HEK293 (cell line): Measurements from ENCODE around the gene GGTLC2.

Source experiments
- CTCF ChIA-PET: fragments of 350-600 bp; formaldehyde crosslinking; extraction: SDS; loops from one replicate; lab custom pipeline; 2021; ENCODE audit warnings: antibody characterized with exemption; lab: Yijun Ruan, JAX
- POLR2A ChIA-PET: fragments of 300-600 bp; formaldehyde crosslinking; extraction: SDS; loops from one replicate; lab custom pipeline; 2020; ENCODE audit warnings: antibody characterized with exemption, inconsistent platforms; lab: Yijun Ruan, JAX
- H3K27ac ChIP-seq: fragments of 200-500 bp; sonication (Bioruptor generic); 2 replicates; pipeline ENCODE4 v1.5.1; 2014; ENCODE audit warnings: low read depth, low read length, control low read depth, inconsistent platforms; ENCODE audit errors: extremely low read depth
- H3K36me3 ChIP-seq, 2 experiments: fragments of 200-500 bp in 1 of 2; sonication (Bioruptor generic) in 1 of 2; 1 replicate in 1 of 2; 2 replicates in 1 of 2; pipeline ENCODE4 v1.5.1; 2014 to 2017; ENCODE audit warnings: inconsistent platforms in 2 of 2, low read length in 2 of 2; ENCODE audit not compliant: control insufficient read depth in 2 of 2, insufficient read depth in 1 of 2
- H3K4me1 ChIP-seq: fragments of 200-500 bp; sonication (Bioruptor generic); 2 replicates; pipeline ENCODE4 v1.5.1; 2014; ENCODE audit warnings: mild to moderate bottlenecking, low read length, inconsistent platforms; ENCODE audit not compliant: control insufficient read depth, insufficient read depth
- H3K4me3 ChIP-seq: 2 replicates; pipeline ENCODE4 v1.5.1; 2011; ENCODE audit warnings: low read depth, mild to moderate bottlenecking, control low read depth, low read length, moderate library complexity
- H3K9me3 ChIP-seq: fragments of 200-500 bp; sonication (Bioruptor generic); 2 replicates; pipeline ENCODE4 v1.5.1; 2014; ENCODE audit warnings: low read depth, low read length, inconsistent platforms; ENCODE audit not compliant: control insufficient read depth, insufficient read depth
- ELK4 ChIP-seq: IDR thresholded peaks from 2 replicates; pipeline ENCODE4 v1.6.1; 2011; ENCODE audit warnings: mild to moderate bottlenecking, low read depth, low read length, borderline replicate concordance
- GLIS2 ChIP-seq: fragments of 450-650 bp; formaldehyde crosslinking; IDR thresholded peaks from 2 replicates; pipeline ENCODE4 v1.5.1; 2016; ENCODE audit warnings: missing biosample characterization, missing genetic modification characterization
- KLF8 ChIP-seq: fragments of 450-650 bp; formaldehyde crosslinking; IDR thresholded peaks from 2 replicates; pipeline ENCODE4 v1.5.1; 2016; ENCODE audit warnings: missing biosample characterization, missing genetic modification characterization
- KLF9 ChIP-seq: fragments of 450-650 bp; formaldehyde crosslinking; IDR thresholded peaks from 2 replicates; pipeline ENCODE4 v1.5.1; 2016; ENCODE audit warnings: missing biosample characterization, missing genetic modification characterization, low read depth
- REPIN1 ChIP-seq: fragments of 450-650 bp; formaldehyde crosslinking; IDR thresholded peaks from 2 replicates; pipeline ENCODE4 v1.5.1; 2017; ENCODE audit warnings: missing biosample characterization, missing genetic modification characterization, low read depth
- SP3 ChIP-seq: fragments of 450-650 bp; formaldehyde crosslinking; IDR thresholded peaks from 2 replicates; pipeline ENCODE4 v1.5.1; 2016; ENCODE audit warnings: missing biosample characterization, missing genetic modification characterization
- YY1 ChIP-seq: fragments of 450-650 bp; formaldehyde crosslinking; IDR thresholded peaks from 2 replicates; pipeline ENCODE4 v1.5.1; 2018; ENCODE audit warnings: missing biosample characterization, missing genetic modification characterization
- ZIC2 ChIP-seq: fragments of 450-650 bp; formaldehyde crosslinking; IDR thresholded peaks from 2 replicates; pipeline ENCODE4 v1.5.1; 2016; ENCODE audit warnings: missing biosample characterization, missing genetic modification characterization
- ZNF155 ChIP-seq: fragments of 450-650 bp; formaldehyde crosslinking; IDR thresholded peaks from 2 replicates; pipeline ENCODE4 v1.5.1; 2016; ENCODE audit warnings: missing biosample characterization, missing genetic modification characterization
- ZNF157 ChIP-seq: fragments of 450-650 bp; formaldehyde crosslinking; IDR thresholded peaks from 2 replicates; pipeline ENCODE4 v1.5.1; 2016; ENCODE audit warnings: missing biosample characterization, missing genetic modification characterization
- ZNF335 ChIP-seq: fragments of 450-650 bp; formaldehyde crosslinking; conservative IDR thresholded peaks from 2 replicates; pipeline ENCODE4 v1.5.1; 2016; ENCODE audit warnings: missing biosample characterization, missing genetic modification characterization
- ZNF341 ChIP-seq: fragments of 450-650 bp; formaldehyde crosslinking; IDR thresholded peaks from 2 replicates; pipeline ENCODE4; 2016; ENCODE audit warnings: low read depth, missing biosample characterization, missing genetic modification characterization
- ZNF529 ChIP-seq: fragments of 450-650 bp; formaldehyde crosslinking; IDR thresholded peaks from 2 replicates; pipeline ENCODE4 v1.5.1; 2017; ENCODE audit warnings: missing genetic modification characterization, missing biosample characterization; ENCODE audit not compliant: insufficient replicate concordance
- ZNF544 ChIP-seq: fragments of 450-650 bp; formaldehyde crosslinking; IDR thresholded peaks from 2 replicates; pipeline ENCODE4 v1.5.0; 2017; ENCODE audit warnings: missing biosample characterization, missing genetic modification characterization
- ZNF558 ChIP-seq: fragments of 450-650 bp; formaldehyde crosslinking; IDR thresholded peaks from 2 replicates; pipeline ENCODE4 v1.5.1; 2016; ENCODE audit warnings: missing biosample characterization, missing genetic modification characterization
- ZNF658 ChIP-seq: fragments of 450-650 bp; formaldehyde crosslinking; IDR thresholded peaks from 2 replicates; pipeline ENCODE4; 2016; ENCODE audit warnings: missing biosample characterization, missing genetic modification characterization
- ZNF768 ChIP-seq: fragments of 450-650 bp; formaldehyde crosslinking; IDR thresholded peaks from 2 replicates; pipeline ENCODE4 v1.5.1; 2018; ENCODE audit warnings: missing biosample characterization, mild to moderate bottlenecking, missing genetic modification characterization
- ZSCAN5A ChIP-seq: fragments of 450-650 bp; formaldehyde crosslinking; IDR thresholded peaks from 2 replicates; pipeline ENCODE4 v1.5.1; 2016; ENCODE audit warnings: missing biosample characterization, missing genetic modification characterization
- TF ChIP-seq, protein P1 (sequence below): fragments of 450-650 bp; formaldehyde crosslinking; IDR thresholded peaks from 2 replicates; pipeline ENCODE4 v1.5.1; 2017; ENCODE audit warnings: missing biosample characterization, missing genetic modification characterization
- TF ChIP-seq, protein P2 (sequence below): fragments of 450-650 bp; formaldehyde crosslinking; IDR thresholded peaks from 2 replicates; pipeline ENCODE4 v1.5.1; 2017; ENCODE audit warnings: missing biosample characterization, missing genetic modification characterization
- TF ChIP-seq, protein P3 (sequence below): fragments of 450-650 bp; formaldehyde crosslinking; IDR thresholded peaks from 2 replicates; pipeline ENCODE4 v1.5.1; 2016; ENCODE audit warnings: missing biosample characterization, missing genetic modification characterization

Gene GGTLC2

GRCh38 chr22:22655452-22656290 is 11.3 kb downstream of the GGTLC2 start:
- TF ChIP-seq ELK4 (no peak), ZNF157 (tag by site-specific recombination) (no peak), KLF9 (no peak), ZNF341 (tag by site-specific recombination) (no peak), ZNF768 (no peak), ZNF335 (tag by site-specific recombination) (no peak), KLF8 (no peak), SP3 (tag by site-specific recombination) (no peak), ZSCAN5A (no peak), GLIS2 (tag by site-specific recombination) (no peak), ZNF544 (tag by site-specific recombination) (no peak), ZNF558 (tag by site-specific recombination) (no peak), ZIC2 (no peak), REPIN1 (tag by site-specific recombination) (no peak), ZNF529 (tag by site-specific recombination) (no peak), ZNF155 (tag by site-specific recombination) (no peak)
- TF ChIP-seq, protein P1, sequence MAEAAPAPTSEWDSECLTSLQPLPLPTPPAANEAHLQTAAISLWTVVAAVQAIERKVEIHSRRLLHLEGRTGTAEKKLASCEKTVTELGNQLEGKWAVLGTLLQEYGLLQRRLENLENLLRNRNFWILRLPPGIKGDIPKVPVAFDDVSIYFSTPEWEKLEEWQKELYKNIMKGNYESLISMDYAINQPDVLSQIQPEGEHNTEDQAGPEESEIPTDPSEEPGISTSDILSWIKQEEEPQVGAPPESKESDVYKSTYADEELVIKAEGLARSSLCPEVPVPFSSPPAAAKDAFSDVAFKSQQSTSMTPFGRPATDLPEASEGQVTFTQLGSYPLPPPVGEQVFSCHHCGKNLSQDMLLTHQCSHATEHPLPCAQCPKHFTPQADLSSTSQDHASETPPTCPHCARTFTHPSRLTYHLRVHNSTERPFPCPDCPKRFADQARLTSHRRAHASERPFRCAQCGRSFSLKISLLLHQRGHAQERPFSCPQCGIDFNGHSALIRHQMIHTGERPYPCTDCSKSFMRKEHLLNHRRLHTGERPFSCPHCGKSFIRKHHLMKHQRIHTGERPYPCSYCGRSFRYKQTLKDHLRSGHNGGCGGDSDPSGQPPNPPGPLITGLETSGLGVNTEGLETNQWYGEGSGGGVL = no peak
- TF ChIP-seq, protein P2, sequence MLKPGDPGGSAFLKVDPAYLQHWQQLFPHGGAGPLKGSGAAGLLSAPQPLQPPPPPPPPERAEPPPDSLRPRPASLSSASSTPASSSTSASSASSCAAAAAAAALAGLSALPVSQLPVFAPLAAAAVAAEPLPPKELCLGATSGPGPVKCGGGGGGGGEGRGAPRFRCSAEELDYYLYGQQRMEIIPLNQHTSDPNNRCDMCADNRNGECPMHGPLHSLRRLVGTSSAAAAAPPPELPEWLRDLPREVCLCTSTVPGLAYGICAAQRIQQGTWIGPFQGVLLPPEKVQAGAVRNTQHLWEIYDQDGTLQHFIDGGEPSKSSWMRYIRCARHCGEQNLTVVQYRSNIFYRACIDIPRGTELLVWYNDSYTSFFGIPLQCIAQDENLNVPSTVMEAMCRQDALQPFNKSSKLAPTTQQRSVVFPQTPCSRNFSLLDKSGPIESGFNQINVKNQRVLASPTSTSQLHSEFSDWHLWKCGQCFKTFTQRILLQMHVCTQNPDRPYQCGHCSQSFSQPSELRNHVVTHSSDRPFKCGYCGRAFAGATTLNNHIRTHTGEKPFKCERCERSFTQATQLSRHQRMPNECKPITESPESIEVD (tag by site-specific recombination) = no peak
- CTCF ChIA-PET = interaction anchor here (0.5 to 2.4 kb wide), 8 partner anchors 10 to 356 kb away, joined by 3 to 19 read pairs (median 4); no protein-coding TSS in a partner anchor
- POLR2A ChIA-PET = no interaction called here
- Histone ChIP-seq H3K27ac (no peak overlapping the region), H3K4me1 (no peaks in the 10 kb centered on the region), H3K4me3 (no peak overlapping the region), H3K9me3 (no peaks in the 10 kb centered on the region), H3K36me3 (no peaks in the 10 kb centered on the region)

DNA sequence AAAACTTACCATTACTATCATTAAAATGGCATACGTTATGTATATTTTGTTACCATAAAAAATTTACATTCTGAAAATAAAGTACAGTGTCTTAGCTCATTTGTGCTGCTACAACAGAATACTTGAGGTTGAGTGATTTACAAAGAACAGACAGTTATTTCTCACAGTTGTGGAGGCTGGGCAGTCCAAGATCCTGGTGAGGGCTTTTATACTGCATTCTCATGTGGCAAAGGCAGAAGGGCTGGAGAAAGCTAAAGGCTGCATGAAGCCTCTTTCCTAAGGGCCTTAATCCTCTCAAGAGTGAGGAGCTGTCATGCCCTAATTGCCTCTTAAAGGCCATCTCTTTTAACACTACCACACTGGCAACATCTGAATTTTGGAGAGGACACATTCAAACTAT is 13.3 kb downstream of the GGTLC2 start:
- TF ChIP-seq, protein P3, sequence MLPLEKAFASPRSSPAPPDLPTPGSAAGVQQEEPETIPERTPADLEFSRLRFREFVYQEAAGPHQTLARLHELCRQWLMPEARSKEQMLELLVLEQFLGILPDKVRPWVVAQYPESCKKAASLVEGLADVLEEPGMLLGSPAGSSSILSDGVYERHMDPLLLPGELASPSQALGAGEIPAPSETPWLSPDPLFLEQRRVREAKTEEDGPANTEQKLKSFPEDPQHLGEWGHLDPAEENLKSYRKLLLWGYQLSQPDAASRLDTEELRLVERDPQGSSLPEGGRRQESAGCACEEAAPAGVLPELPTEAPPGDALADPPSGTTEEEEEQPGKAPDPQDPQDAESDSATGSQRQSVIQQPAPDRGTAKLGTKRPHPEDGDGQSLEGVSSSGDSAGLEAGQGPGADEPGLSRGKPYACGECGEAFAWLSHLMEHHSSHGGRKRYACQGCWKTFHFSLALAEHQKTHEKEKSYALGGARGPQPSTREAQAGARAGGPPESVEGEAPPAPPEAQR (tag by site-specific recombination) = no peak
- TF ChIP-seq ZNF658 (tag by site-specific recombination) (no peak), YY1 (tag by site-specific recombination) (no peak)
- POLR2A ChIA-PET = no interaction called here
- H3K4me3 ChIP-seq = no peak overlapping the region
- H3K36me3 ChIP-seq = no peaks in the 10 kb centered on the region
- CTCF ChIA-PET = interaction anchor here (0.6 to 2.4 kb wide), 4 partner anchors 9 to 222 kb away, joined by 3 to 19 read pairs (median 4); no protein-coding TSS in a partner anchor
- no peak overlapping the region for H3K27ac ChIP-seq
- H3K9me3 ChIP-seq = no peaks in the 10 kb centered on the region
- H3K4me1 ChIP-seq = no peaks in the 10 kb centered on the region
